K562 (cell line): ENCODE results near the gene VPS35. TPM values are rescaled to one million over a fixed set of nuclear protein-coding genes. Genes with fewer than 3 reads are reported as not detected.

Experiments used
- ATAC-seq: fragments of 200-7000 bp; cut with Tn5 transposase; 3 replicates; pipeline ENCODE4 v1.9.1; 2020; ENCODE audit warnings: moderate library complexity
- BruUV-seq: library from RNA; stranded (reverse); fragments of 400-500 nt; replicated peaks from 2 replicates; lab custom pipeline; 2021; lab: Mats Ljungman, UMichigan
- CTCF ChIA-PET: fragments of 300-600 bp; formaldehyde crosslinking; extraction: SDS; loops from one replicate; lab custom pipeline; 2021; ENCODE audit warnings: low intra/inter-chr PET ratio; lab: Yijun Ruan, JAX
- POLR2A ChIA-PET: fragments of 300-600, 350-650 bp; sonication (Branson Sonifier 250); formaldehyde crosslinking; extraction: SDS; loops from one replicate; lab custom pipeline; 2021; ENCODE audit warnings: antibody characterized with exemption, inconsistent platforms; lab: Yijun Ruan, JAX
- DNase-seq, 4 experiments: peaks; one replicate each; pipeline versions ENCODE4 v3.0.0 to v3.0.0-alpha.2; 2011 to 2018; ENCODE audit warnings: low spot score in 3 of 4, mixed read lengths in 3 of 4; ENCODE audit errors: extremely low read depth in 1 of 4
- FAIRE-seq: peaks from 2 replicates; lab custom pipeline; 2011; peaks lifted over from hg19 to GRCh38; lab: Jason Lieb, UNC
- H2AFZ ChIP-seq: 2 replicates; pipeline ENCODE4 v1.6.0; 2011; ENCODE audit warnings: low read depth, low read length, control low read depth, inconsistent platforms
- H3K27ac ChIP-seq: fragments of 200-600 bp; 3 replicates; pipeline ENCODE4 v1.8.0; 2011; ENCODE audit warnings: low read depth, mild to moderate bottlenecking, control low read depth, inconsistent platforms, low read length, moderate library complexity, mixed read lengths; ENCODE audit errors: extremely low read depth
- H3K27me3 ChIP-seq, 2 experiments: fragments of 300-600 bp in 1 of 2; 2 replicates in 1 of 2; 3 replicates in 1 of 2; pipeline versions ENCODE4 v1.6.0 to v1.8.0; 2011; ENCODE audit warnings: inconsistent platforms in 2 of 2, low read length in 2 of 2, mild to moderate bottlenecking in 1 of 2, mixed read lengths in 1 of 2, moderate library complexity in 1 of 2; ENCODE audit not compliant: control insufficient read depth in 2 of 2, insufficient read depth in 2 of 2
- H3K36me3 ChIP-seq: fragments of 300-600 bp; 3 replicates; pipeline ENCODE4 v1.8.0; 2011; ENCODE audit warnings: mild to moderate bottlenecking, low read length, inconsistent platforms; ENCODE audit not compliant: control insufficient read depth, insufficient read depth
- H3K4me1 ChIP-seq, 2 experiments: fragments of 200-600 bp in 1 of 2; replicated peaks in 1 of 2; 2 replicates in 1 of 2; 3 replicates in 1 of 2; pipeline versions ENCODE4 v1.5.1 to v1.8.0; 2011; ENCODE audit warnings: inconsistent platforms in 2 of 2, low read length in 2 of 2, mild to moderate bottlenecking in 1 of 2, mixed read lengths in 1 of 2, moderate library complexity in 1 of 2; ENCODE audit not compliant: control insufficient read depth in 2 of 2, insufficient read depth in 2 of 2
- H3K4me2 ChIP-seq: 2 replicates; pipeline ENCODE4 v1.6.1; 2011; ENCODE audit warnings: low read length, control low read depth, inconsistent platforms, mixed read lengths; ENCODE audit not compliant: insufficient read depth
- H3K4me3 ChIP-seq: fragments of 200-600 bp; sonication (generic), shearing (Covaris generic); 2 replicates; pipeline ENCODE4 v1.5.1; 2016; ENCODE audit warnings: control low read depth, inconsistent platforms
- H3K79me2 ChIP-seq: fragments of 200-600 bp; 3 replicates; pipeline ENCODE4 v1.8.0; 2011; ENCODE audit warnings: low read length, inconsistent platforms; ENCODE audit not compliant: control insufficient read depth, insufficient read depth
- H3K9ac ChIP-seq, 2 experiments: 2 replicates each; pipeline versions ENCODE4 v1.6.0 to v1.6.1; 2011; ENCODE audit warnings: low read depth in 2 of 2, low read length in 2 of 2, control low read depth in 1 of 2, inconsistent platforms in 1 of 2, mild to moderate bottlenecking in 1 of 2, mixed read lengths in 1 of 2; ENCODE audit not compliant: insufficient read depth in 1 of 2
- H3K9me1 ChIP-seq: one replicate; pipeline ENCODE4 v1.6.0; 2011; ENCODE audit warnings: inconsistent platforms, mild to moderate bottlenecking, low read length, moderate library complexity; ENCODE audit not compliant: control insufficient read depth, insufficient read depth
- H3K9me3 ChIP-seq: replicated peaks from 2 replicates; pipeline ENCODE4 v1.5.1; 2011; ENCODE audit warnings: low read depth, low read length, inconsistent platforms; ENCODE audit not compliant: control insufficient read depth, insufficient read depth
- H4K20me1 ChIP-seq: replicated peaks from 2 replicates; pipeline ENCODE4 v1.6.1; 2011; ENCODE audit warnings: low read length, inconsistent platforms, mixed read lengths; ENCODE audit not compliant: control insufficient read depth, insufficient read depth
- AFF1 ChIP-seq, 2 experiments: fragments of 450-650 bp; IDR thresholded peaks; 2 replicates each; pipeline ENCODE4 v1.6.1; 2018; ENCODE audit warnings: mild to moderate bottlenecking in 2 of 2, low read depth in 1 of 2; ENCODE audit not compliant: partially characterized antibody in 2 of 2
- CBFB ChIP-seq: sonication (generic); formaldehyde crosslinking; IDR thresholded peaks from 2 replicates; pipeline ENCODE4 v1.4.0; 2020; ENCODE audit warnings: mild to moderate bottlenecking, missing genetic modification reagents
- CCAR2 ChIP-seq: fragments of 200-400 bp; formaldehyde crosslinking; IDR thresholded peaks from 2 replicates; pipeline ENCODE4 v1.6.1; 2017; ENCODE audit warnings: mild to moderate bottlenecking, low read depth, low read length
- DEAF1 ChIP-seq: fragments of 450-650 bp; formaldehyde crosslinking; IDR thresholded peaks from 2 replicates; pipeline ENCODE4 v1.4.0; 2020; ENCODE audit warnings: mild to moderate bottlenecking, moderate library complexity
- FOXJ2 ChIP-seq: fragments of 200-800 bp; sonication (Bioruptor generic); IDR thresholded peaks from 2 replicates; pipeline ENCODE4 v1.6.1; 2016; ENCODE audit warnings: missing genetic modification characterization, missing compliant biosample characterization
- GABPB2 ChIP-seq: fragments of 250-450 bp; sonication (Bioruptor Pico); conservative IDR thresholded peaks from 2 replicates; pipeline ENCODE4 v1.5.1; 2021; ENCODE audit warnings: mild to moderate bottlenecking
- ILF3 ChIP-seq: fragments of 450-650 bp; IDR thresholded peaks from 2 replicates; pipeline ENCODE4 v1.6.1; 2018; ENCODE audit warnings: antibody characterized with exemption, mild to moderate bottlenecking, moderate library complexity, borderline replicate concordance
- KDM5B ChIP-seq: fragments of 200-600 bp; sonication (generic); IDR thresholded peaks from 2 replicates; pipeline ENCODE4 v1.6.1; 2012; ENCODE audit warnings: low read depth, mild to moderate bottlenecking, moderate library complexity, low read length, control low read depth, inconsistent platforms; ENCODE audit not compliant: insufficient replicate concordance
- MBD2 ChIP-seq: sonication (generic); IDR thresholded peaks from 2 replicates; pipeline ENCODE4 v1.6.1; 2016; ENCODE audit warnings: low read depth, borderline replicate concordance
- RBBP5 ChIP-seq: fragments of 200-600 bp; sonication (generic); IDR thresholded peaks from 2 replicates; pipeline ENCODE4 v1.6.1; 2012; ENCODE audit warnings: borderline replicate concordance, mild to moderate bottlenecking, low read length, control low read depth, inconsistent platforms; ENCODE audit not compliant: insufficient read depth, poor library complexity, severe bottlenecking
- TAF9B ChIP-seq: fragments of 450-650 bp; IDR thresholded peaks from 2 replicates; pipeline ENCODE4 v1.6.1; 2018; ENCODE audit warnings: mild to moderate bottlenecking; ENCODE audit not compliant: partially characterized antibody
- XRCC5 ChIP-seq: fragments of 200-400 bp; formaldehyde crosslinking; IDR thresholded peaks from 2 replicates; pipeline ENCODE4 v1.6.1; 2017; ENCODE audit warnings: low read depth, mild to moderate bottlenecking, low read length
- ZBTB1 ChIP-seq: sonication (generic); formaldehyde crosslinking; IDR thresholded peaks from 2 replicates; pipeline ENCODE4 v1.8.1; 2023; ENCODE audit warnings: missing genetic modification reagents, low read depth, mild to moderate bottlenecking, borderline replicate concordance
- ZFPM2 ChIP-seq: fragments of 250-450 bp; sonication (Bioruptor Pico); IDR thresholded peaks from 2 replicates; pipeline ENCODE4 v1.5.1; 2022; ENCODE audit warnings: mild to moderate bottlenecking
- ZNF449 ChIP-seq: fragments of 250-450 bp; sonication (Bioruptor Pico); IDR thresholded peaks from 2 replicates; pipeline ENCODE4 v1.8.0; 2022; ENCODE audit warnings: moderate library complexity, mild to moderate bottlenecking, inconsistent platforms
- ZNF76 ChIP-seq: fragments of 250-450 bp; sonication (Bioruptor Pico); IDR thresholded peaks from 2 replicates; pipeline ENCODE4 v1.4.0; 2020; ENCODE audit warnings: mild to moderate bottlenecking, moderate library complexity, borderline replicate concordance
- WGBS: fragments of 100-300 bp; shearing (Covaris generic); methylation state at CpG from one replicate; pipeline ENCODE4 v1.1.6; 2016; ENCODE audit warnings: low coverage, mixed read lengths; ENCODE audit not compliant: insufficient coverage; ENCODE audit errors: missing lambda C conversion rate; 5-methylcytosine and 5-hydroxymethylcytosine counted together
- in situ Hi-C: fragments of 300-500 bp; cut with MboI; formaldehyde crosslinking; loops from 4 replicates; pipeline ENCODE4 v1.15.0; 2018; ENCODE audit warnings: inconsistent platforms, mixed read lengths
- intact Hi-C: fragments of 100-400 bp; cut with micrococcal nuclease; formaldehyde crosslinking; loops from 2 replicates; pipeline ENCODE4 v1.14.2; 2022
- polyA plus RNA-seq, 8 experiments: library from polyadenylated mRNA; depleted of rRNA in 4 of 8; stranded (reverse) in 5 of 8; unstranded in 3 of 8; fragments of >200 nt; fragmentation: Nextera tagmentation in 2 of 8; fragmentation: Illumina TruSeq in 1 of 8; extraction: Ambion mirVana in 2 of 8; extraction: Trizol in 1 of 8; gene quantifications; 2 replicates each; pipeline versions ENCODE4 v1.2.1 to v1.2.3, GENCODE V29; 2011 to 2014; ENCODE audit warnings: inconsistent platforms in 1 of 8, missing spikeins in 1 of 8
- total RNA-seq, 7 experiments: library from RNA; depleted of rRNA in 6 of 7; stranded (reverse); fragments of >200 nt in 6 of 7; fragmentation: Illumina TruSeq in 2 of 7; extraction: Trizol in 2 of 7; gene quantifications; 2 replicates each; pipeline versions ENCODE4 v1.2.1 to v1.2.3, GENCODE V29; 2011 to 2021; ENCODE audit warnings: low replicate concordance in 1 of 7

Gene VPS35
- total and polyA plus RNA-seq, 9 of the 15 experiments (the other 6 are each of a cell fraction or from before 2014, with no cell fraction given): 32.7 to 131 (median 66.2) TPM

- H3K9ac ChIP-seq: peak overlapping the region in 1 of 2 experiments; percentile 71; a peak in 1 of 4 replicates
- no peak for FAIRE-seq
- H3K27me3 ChIP-seq: no peaks in the 10 kb centered on the region
- H2AFZ ChIP-seq: no peak overlapping the region
- no peaks in the 10 kb centered on the region for H3K9me3 ChIP-seq
- no peak overlapping the region for H3K27ac ChIP-seq
- ChIA-PET POLR2A (interaction anchor here (0.6 kb wide), 2 partner anchors 10 to 28 kb away, joined by 3 read pairs; no protein-coding TSS in a partner anchor), CTCF (no interaction called here)
- H4K20me1 ChIP-seq: no peaks in the 10 kb centered on the region
- no peak for DNase-seq
- H3K36me3 ChIP-seq: no peaks in the 10 kb centered on the region
- peaks cover 0 to 12% of the 10 kb centered on the region in 2 experiments; a peak in 1 of 5 replicates for H3K4me1 ChIP-seq
- no TSS peak for BruUV-seq
- H3K79me2 ChIP-seq: no peaks in the 10 kb centered on the region
- H3K9me1 ChIP-seq: no peaks in the 10 kb centered on the region
- in situ Hi-C loops: no loop called here
- intact Hi-C loops: no loop called here
- H3K4me2 ChIP-seq: no peak overlapping the region
- ATAC-seq: no peak
- no peak overlapping the region for H3K4me3 ChIP-seq
- WGBS: 45% methylated on average over 3 of the region's 4 CpGs
- TF ChIP-seq ILF3 (no peak), TAF9B (no peak), KDM5B (no peak), DEAF1 (no peak), CCAR2 (no peak), ZNF76 (CRISPR knock-in tag) (no peak), RBBP5 (no peak), CBFB (CRISPR knock-in tag) (no peak), GABPB2 (CRISPR knock-in tag) (no peak), ZFPM2 (CRISPR knock-in tag) (no peak), AFF1 (IDR thresholded peaks at IDR 0.05; ENCODE audit: low read depth in 1 of 2, partially characterized antibody in 2 of 2) (no peak), XRCC5 (no peak), FOXJ2 (no peak), ZNF449 (CRISPR knock-in tag) (no peak), MBD2 (no peak), ZBTB1 (CRISPR knock-in tag) (no peak)
Measured at GRCh38 chr16:46732561-46732960, 43.6 kb upstream of the VPS35 start.
